T-helper 22 cell (primary cell): Measurements from ENCODE around the gene CXCL9.
"Not testable (repeated sequence)": the region's sequence is repeated elsewhere in the genome, so short reads cannot be mapped to it uniquely, and the experiment has no call there.

Experiments used
- DNase-seq: peaks from one replicate; pipeline ENCODE4 v3.0.0-alpha.2; 2020; ENCODE audit warnings: low read depth

Gene CXCL9

GRCh38 chr4:75954811-75955210, 52.5 kb downstream of the CXCL9 start:
- not testable (repeated sequence) for DNase-seq

GRCh38 chr4:75953509-75953908, 53.8 kb downstream of the CXCL9 start:
- no peak for DNase-seq
